Measurements from ENCODE around the gene MLPH. TPM values are rescaled to one million over a fixed set of nuclear protein-coding genes. Genes with fewer than 3 reads are reported as not detected.

MLPH gene
- total and polyA plus RNA-seq, 2 of the 13 experiments (the other 11 are each of a cell fraction or from before 2014, with no cell fraction given), result 0.12 TPM; not detected in 1

GRCh38 chr2:237572021-237572741 lies 85.1 kb downstream of the MLPH start (continued):
- TF ChIP-seq ARID5B (CRISPR knock-in tag; IDR thresholded peaks at IDR 0.05) (peak; percentile 69), ZNF576 (CRISPR knock-in tag; IDR thresholded peaks at IDR 0.05) (peak; percentile 75; the same call in 1 of the 2 replicates), PHB2 (IDR thresholded peaks at IDR 0.05; ENCODE audit: partially characterized antibody) (no peak), ZBTB7B (CRISPR knock-in tag; IDR thresholded peaks at IDR 0.05) (no peak; the same call in 1 of the 2 replicates), GZF1 (CRISPR knock-in tag; IDR thresholded peaks at IDR 0.05) (no peak), SATB2 (CRISPR knock-in tag; IDR thresholded peaks at IDR 0.05) (no peak), ZNF431 (CRISPR knock-in tag; IDR thresholded peaks at IDR 0.05; ENCODE audit: borderline replicate concordance, low read depth) (no peak), PRDM10 (CRISPR knock-in tag; IDR thresholded peaks at IDR 0.05; ENCODE audit: low read depth) (no peak), ZNF747 (CRISPR knock-in tag; IDR thresholded peaks at IDR 0.05; ENCODE audit: borderline replicate concordance) (no peak; the same call in 1 of the 2 replicates), PHF20 (CRISPR knock-in tag; IDR thresholded peaks at IDR 0.05) (no peak), HES4 (CRISPR knock-in tag; IDR thresholded peaks at IDR 0.05; ENCODE audit: borderline replicate concordance) (no peak), TSC22D2 (CRISPR knock-in tag; IDR thresholded peaks at IDR 0.05; ENCODE audit: borderline replicate concordance) (0 out of 2 replicates have a peak, but pooled peaks have one; percentile 61), ZNF761 (CRISPR knock-in tag; conservative IDR thresholded peaks at IDR 0.05) (no peak), ZNF30 (CRISPR knock-in tag; IDR thresholded peaks at IDR 0.05) (no peak), ZNF383 (CRISPR knock-in tag; IDR thresholded peaks at IDR 0.05; ENCODE audit: borderline replicate concordance) (no peak), ETS1 (CRISPR knock-in tag; IDR thresholded peaks at IDR 0.05) (no peak), ZNF547 (CRISPR knock-in tag; IDR thresholded peaks at IDR 0.05) (peak; percentile 77; the same call in 1 of the 2 replicates)
